ENCODE data around the gene RAD54L.

DNA sequence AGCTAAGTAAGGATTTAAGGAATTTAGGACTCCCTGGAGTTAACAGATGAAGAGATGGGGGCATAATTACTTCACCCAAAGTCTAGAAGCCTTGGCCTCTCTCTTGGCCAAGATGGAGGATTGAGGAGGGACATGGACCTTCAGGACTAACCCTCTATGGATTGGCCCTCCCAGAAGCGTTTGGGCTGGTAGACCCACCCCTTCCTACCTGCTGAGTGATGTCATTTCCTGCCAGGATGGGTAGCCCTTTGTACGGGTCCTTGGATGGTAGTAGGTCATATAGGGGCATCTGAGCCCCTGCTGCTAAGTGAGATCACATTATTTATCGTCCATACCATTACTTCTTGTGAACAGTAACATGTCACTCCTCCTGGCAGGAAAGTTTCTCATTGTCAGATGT is 26.8 kb upstream of the RAD54L start:
- TF ChIP-seq CTCF (IDR thresholded peaks at IDR 0.05) (no peak), POLR2AphosphoS5 (IDR thresholded peaks at IDR 0.05; ENCODE audit: low read depth, low read length) (no peak), TCF7L2 (IDR thresholded peaks at IDR 0.05; ENCODE audit: low read depth, low read length) (no peak), SIN3A (IDR thresholded peaks at IDR 0.05; ENCODE audit: borderline replicate concordance, insufficient read depth, low read depth, low read length) (no peak)
- TF ChIP-seq, protein P1, sequence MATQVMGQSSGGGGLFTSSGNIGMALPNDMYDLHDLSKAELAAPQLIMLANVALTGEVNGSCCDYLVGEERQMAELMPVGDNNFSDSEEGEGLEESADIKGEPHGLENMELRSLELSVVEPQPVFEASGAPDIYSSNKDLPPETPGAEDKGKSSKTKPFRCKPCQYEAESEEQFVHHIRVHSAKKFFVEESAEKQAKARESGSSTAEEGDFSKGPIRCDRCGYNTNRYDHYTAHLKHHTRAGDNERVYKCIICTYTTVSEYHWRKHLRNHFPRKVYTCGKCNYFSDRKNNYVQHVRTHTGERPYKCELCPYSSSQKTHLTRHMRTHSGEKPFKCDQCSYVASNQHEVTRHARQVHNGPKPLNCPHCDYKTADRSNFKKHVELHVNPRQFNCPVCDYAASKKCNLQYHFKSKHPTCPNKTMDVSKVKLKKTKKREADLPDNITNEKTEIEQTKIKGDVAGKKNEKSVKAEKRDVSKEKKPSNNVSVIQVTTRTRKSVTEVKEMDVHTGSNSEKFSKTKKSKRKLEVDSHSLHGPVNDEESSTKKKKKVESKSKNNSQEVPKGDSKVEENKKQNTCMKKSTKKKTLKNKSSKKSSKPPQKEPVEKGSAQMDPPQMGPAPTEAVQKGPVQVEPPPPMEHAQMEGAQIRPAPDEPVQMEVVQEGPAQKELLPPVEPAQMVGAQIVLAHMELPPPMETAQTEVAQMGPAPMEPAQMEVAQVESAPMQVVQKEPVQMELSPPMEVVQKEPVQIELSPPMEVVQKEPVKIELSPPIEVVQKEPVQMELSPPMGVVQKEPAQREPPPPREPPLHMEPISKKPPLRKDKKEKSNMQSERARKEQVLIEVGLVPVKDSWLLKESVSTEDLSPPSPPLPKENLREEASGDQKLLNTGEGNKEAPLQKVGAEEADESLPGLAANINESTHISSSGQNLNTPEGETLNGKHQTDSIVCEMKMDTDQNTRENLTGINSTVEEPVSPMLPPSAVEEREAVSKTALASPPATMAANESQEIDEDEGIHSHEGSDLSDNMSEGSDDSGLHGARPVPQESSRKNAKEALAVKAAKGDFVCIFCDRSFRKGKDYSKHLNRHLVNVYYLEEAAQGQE (IDR thresholded peaks at IDR 0.05; ENCODE audit: insufficient read depth in 1 of 2, low read depth in 2 of 2, low read length in 1 of 2) = no peak
